CD1c-positive myeloid dendritic cell (primary cell): ENCODE results near the gene CYFIP2.
"Not testable (repeated sequence)": the region's sequence is repeated elsewhere in the genome, so short reads cannot be mapped to it uniquely, and the experiment has no call there.

ENCODE experiments used
- DNase-seq: peaks from one replicate; pipeline ENCODE4 v3.0.0-alpha.2; 2016; ENCODE audit errors: extremely low spot score

Gene CYFIP2

GRCh38 chr5:157265714-157266285, at the start of gene CYFIP2:
TSS of gene CYFIP2 (plus strand) at chr5:157266123. CDS start at chr5:157285362, 19,239 bp downstream.
- peak; percentile 80 for DNase-seq

GRCh38 chr5:157216391-157217142, 49.4 kb upstream of the CYFIP2 start:
- DNase-seq: no peak

- DNase-seq: no peak
Observed at GRCh38 chr5:157217289-157218024, 48.5 kb upstream of the CYFIP2 start.

GRCh38 chr5:157219491-157220271, 46.2 kb upstream of the CYFIP2 start:
- no peak for DNase-seq

GRCh38 chr5:157221959-157222358, 44.0 kb upstream of the CYFIP2 start:
- no peak for DNase-seq

GRCh38 chr5:157222506-157223230, 43.3 kb upstream of the CYFIP2 start:
- DNase-seq: peak; percentile 13

- no peak for DNase-seq
Observed at GRCh38 chr5:157225469-157226422, 40.2 kb upstream of the CYFIP2 start.

- no peak for DNase-seq
Observed at GRCh38 chr5:157230610-157231009, 35.3 kb upstream of the CYFIP2 start.

- DNase-seq: no peak
Observed at GRCh38 chr5:157232706-157233105, 33.2 kb upstream of the CYFIP2 start.

GRCh38 chr5:157233515-157233914, 32.4 kb upstream of the CYFIP2 start:
- DNase-seq: no peak

- no peak for DNase-seq
Observed at GRCh38 chr5:157236423-157236822, 29.5 kb upstream of the CYFIP2 start.

GRCh38 chr5:157241483-157241882, 24.4 kb upstream of the CYFIP2 start:
- no peak for DNase-seq

GRCh38 chr5:157244704-157245103, 21.2 kb upstream of the CYFIP2 start:
- DNase-seq: not testable (repeated sequence)

- DNase-seq: no peak
Observed at GRCh38 chr5:157245476-157245875, 20.4 kb upstream of the CYFIP2 start.

- no peak for DNase-seq
Observed at GRCh38 chr5:157245886-157246285, 20.0 kb upstream of the CYFIP2 start.

GRCh38 chr5:157247267-157247666, 18.7 kb upstream of the CYFIP2 start:
- no peak for DNase-seq

GRCh38 chr5:157248821-157249470, 17.0 kb upstream of the CYFIP2 start:
- peak; percentile 65 for DNase-seq

- peak; percentile 42 for DNase-seq
Observed at GRCh38 chr5:157252711-157253465, 13.0 kb upstream of the CYFIP2 start.

GRCh38 chr5:157253547-157253946, 12.4 kb upstream of the CYFIP2 start:
- DNase-seq: peak; percentile 73
